GM23248 (cell line): Measurements from ENCODE around the gene BMAL1. TPM values are rescaled to one million over a fixed set of nuclear protein-coding genes. Genes with fewer than 3 reads are reported as not detected.

ENCODE experiments used
- DNase-seq: peaks from one replicate; pipeline ENCODE4 v3.0.0-alpha.2; 2015
- H2AFZ ChIP-seq: fragments of 200-600 bp; sonication (generic); 2 replicates; pipeline ENCODE4 v1.6.1; 2016; ENCODE audit warnings: antibody characterized with exemption
- H3F3A ChIP-seq: fragments of 200-600 bp; sonication (generic); 2 replicates; pipeline ENCODE4 v1.6.1; 2016; ENCODE audit warnings: mild to moderate bottlenecking, antibody characterized with exemption, mixed run types; ENCODE audit not compliant: insufficient read depth
- H3K27ac ChIP-seq: fragments of 200-600 bp; sonication (generic); 2 replicates; pipeline ENCODE4 v1.5.1; 2016; ENCODE audit warnings: mild to moderate bottlenecking
- H3K27me3 ChIP-seq: fragments of 200-600 bp; sonication (generic); replicated peaks from 2 replicates; pipeline ENCODE4 v1.6.1; 2016; ENCODE audit warnings: mild to moderate bottlenecking; ENCODE audit not compliant: insufficient read depth
- H3K36me3 ChIP-seq: fragments of 200-600 bp; sonication (generic); 2 replicates; pipeline ENCODE4 v1.6.1; 2016; ENCODE audit warnings: low read depth, mild to moderate bottlenecking
- H3K4me1 ChIP-seq: fragments of 200-600 bp; sonication (generic); 2 replicates; pipeline ENCODE4 v1.6.1; 2016; ENCODE audit warnings: mild to moderate bottlenecking; ENCODE audit not compliant: insufficient read depth
- H3K4me2 ChIP-seq: fragments of 200-600 bp; sonication (generic); one replicate; pipeline ENCODE4 v1.6.1; 2016; ENCODE audit warnings: mild to moderate bottlenecking; ENCODE audit not compliant: unreplicated experiment
- H3K4me3 ChIP-seq: fragments of 200-600 bp; sonication (generic); 2 replicates; pipeline ENCODE4 v1.5.1; 2016; ENCODE audit warnings: mild to moderate bottlenecking
- H3K79me2 ChIP-seq: fragments of 200-600 bp; sonication (generic); 2 replicates; pipeline ENCODE4 v1.6.1; 2016; ENCODE audit warnings: mild to moderate bottlenecking; ENCODE audit not compliant: insufficient read depth
- H3K9ac ChIP-seq: fragments of 200-600 bp; sonication (generic); 2 replicates; pipeline ENCODE4 v1.6.1; 2016; ENCODE audit warnings: mild to moderate bottlenecking
- H3K9me2 ChIP-seq: fragments of 200-600 bp; sonication (generic); 2 replicates; pipeline ENCODE4 v1.6.1; 2016; ENCODE audit warnings: mixed run types, mild to moderate bottlenecking, moderate library complexity; ENCODE audit not compliant: insufficient read depth
- H3K9me3 ChIP-seq: fragments of 200-600 bp; sonication (generic); one replicate; pipeline ENCODE4 v1.6.1; 2017; ENCODE audit warnings: low read depth
- H4K20me1 ChIP-seq: fragments of 200-600 bp; sonication (generic); 2 replicates; pipeline ENCODE4 v1.6.0; 2016; ENCODE audit not compliant: insufficient read depth
- EZH2 ChIP-seq: fragments of 200-600 bp; sonication (generic); IDR thresholded peaks from 2 replicates; pipeline ENCODE4 v1.6.1; 2018; ENCODE audit warnings: antibody characterized with exemption, mild to moderate bottlenecking; ENCODE audit not compliant: insufficient read depth, poor library complexity, severe bottlenecking
- EZH2phosphoT487 ChIP-seq: fragments of 200-600 bp; sonication (generic); IDR thresholded peaks from 2 replicates; pipeline ENCODE4 v1.6.1; 2018; ENCODE audit warnings: antibody characterized with exemption, moderate library complexity, mild to moderate bottlenecking, low read depth; ENCODE audit not compliant: insufficient read depth
- WGBS, 2 experiments: methylation state at CpG; one replicate each; pipeline ENCODE4 v1.1.6; 2015 to 2017; ENCODE audit warnings: low lambda C conversion rate in 2 of 2, low coverage in 1 of 2; ENCODE audit errors: missing lambda C conversion rate in 2 of 2; 5-methylcytosine and 5-hydroxymethylcytosine counted together
- in situ Hi-C: fragments of 300-500 bp; cut with MboI; formaldehyde crosslinking; loops from 2 replicates; pipeline ENCODE4 v1.15.0; 2020
- polyA plus RNA-seq: library from polyadenylated mRNA; unstranded; fragments of >200 nt; fragmentation: Nextera tagmentation; extraction: Ambion mirVana; gene quantifications from 2 replicates; pipeline ENCODE4 v1.2.1, GENCODE V29; 2016
- total RNA-seq: library from RNA; depleted of rRNA; stranded (reverse); fragments of >200 nt; shearing (Covaris generic); gene quantifications from 2 replicates; pipeline ENCODE4 v1.2.3, GENCODE V29; 2014

Gene BMAL1
- total and polyA plus RNA-seq, 2 experiments from 2014 or later = 31.9 to 41.7 TPM

DNA sequence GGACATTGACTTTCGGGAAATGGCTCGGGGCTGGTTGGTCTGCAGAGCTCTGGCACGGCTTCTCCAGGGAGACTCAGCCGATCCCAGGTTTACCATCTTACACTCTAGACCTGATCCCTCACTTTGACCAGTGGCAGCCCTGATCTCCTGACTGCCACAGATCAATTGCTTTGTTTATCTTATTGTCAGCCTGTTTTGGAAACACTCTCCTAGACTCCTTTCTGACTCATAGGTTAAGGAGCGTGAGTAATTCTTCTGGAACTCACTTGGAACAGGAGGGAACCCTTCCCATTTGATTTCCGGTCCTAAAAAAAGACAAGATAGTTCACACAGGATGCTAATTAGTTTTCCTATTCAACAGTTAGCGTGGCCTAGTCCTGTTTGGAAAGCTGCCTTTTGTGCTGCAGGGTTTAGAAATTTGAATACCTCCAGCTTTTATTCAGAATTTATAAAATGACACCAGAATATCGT lies 16.0 kb upstream of the BMAL1 start:
- peak overlapping the region; percentile 69 for H2AFZ ChIP-seq
- no peaks in the 10 kb centered on the region for H4K20me1 ChIP-seq
- H3K9me3 ChIP-seq = no peaks in the 10 kb centered on the region
- DNase-seq = peak; percentile 94
- WGBS, 2 experiments = 0% methylated on average over 8 of the region's 8 CpGs
- peaks cover 35% of the 10 kb centered on the region for H3F3A ChIP-seq
- TF ChIP-seq EZH2 (no peak), EZH2phosphoT487 (no peak)
- in situ Hi-C loops = no loop called here
- peaks cover 31% of the 10 kb centered on the region for H3K4me1 ChIP-seq
- H3K9me2 ChIP-seq = no peaks in the 10 kb centered on the region
- H3K79me2 ChIP-seq = no peaks in the 10 kb centered on the region
- peak overlapping the region; percentile 84 for H3K9ac ChIP-seq
- H3K36me3 ChIP-seq = no peaks in the 10 kb centered on the region
- peak overlapping the region; percentile 99 for H3K27ac ChIP-seq
- no peaks in the 10 kb centered on the region for H3K27me3 ChIP-seq
- peak overlapping the region; percentile 48 for H3K4me3 ChIP-seq
- H3K4me2 ChIP-seq = peak overlapping the region; percentile 77

DNA sequence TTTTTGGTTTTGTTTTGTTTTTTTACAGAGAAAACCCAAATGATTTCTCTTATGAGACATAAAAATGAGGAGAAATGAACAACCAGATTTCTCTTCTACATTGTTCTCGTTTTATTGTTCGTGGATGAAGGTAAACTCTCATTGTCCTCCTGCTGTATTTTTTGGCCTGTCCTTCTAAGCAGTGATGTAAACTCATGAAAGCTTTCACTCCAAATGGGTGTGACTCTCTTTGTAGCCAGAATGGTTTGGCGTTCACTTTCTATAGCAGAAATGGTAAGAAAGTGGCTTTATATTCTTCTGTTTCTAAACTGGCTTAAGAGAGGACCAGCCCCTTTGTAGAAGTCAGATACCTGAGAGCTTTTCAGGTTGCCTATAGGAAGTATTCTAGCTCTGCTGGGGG lies 15.5 kb upstream of the BMAL1 start:
- H3K4me1 ChIP-seq = peaks cover 30% of the 10 kb centered on the region
- TF ChIP-seq EZH2phosphoT487 (no peak), EZH2 (no peak)
- DNase-seq = peak; percentile 63
- in situ Hi-C loops = no loop called here
- peak overlapping the region; percentile 48 for H3K4me3 ChIP-seq
- peak overlapping the region; percentile 99 for H3K27ac ChIP-seq
- peak overlapping the region; percentile 84 for H3K9ac ChIP-seq
- H3K36me3 ChIP-seq = no peaks in the 10 kb centered on the region
- peak overlapping the region; percentile 69 for H2AFZ ChIP-seq
- peaks cover 35% of the 10 kb centered on the region for H3F3A ChIP-seq
- H3K79me2 ChIP-seq = no peaks in the 10 kb centered on the region
- H3K9me3 ChIP-seq = no peaks in the 10 kb centered on the region
- H3K27me3 ChIP-seq = no peaks in the 10 kb centered on the region
- H3K4me2 ChIP-seq = peak overlapping the region; percentile 77
- H4K20me1 ChIP-seq = no peaks in the 10 kb centered on the region
- WGBS, 2 experiments = 9 to 10% methylated on average over 3 of the region's 3 CpGs
- no peaks in the 10 kb centered on the region for H3K9me2 ChIP-seq

DNA sequence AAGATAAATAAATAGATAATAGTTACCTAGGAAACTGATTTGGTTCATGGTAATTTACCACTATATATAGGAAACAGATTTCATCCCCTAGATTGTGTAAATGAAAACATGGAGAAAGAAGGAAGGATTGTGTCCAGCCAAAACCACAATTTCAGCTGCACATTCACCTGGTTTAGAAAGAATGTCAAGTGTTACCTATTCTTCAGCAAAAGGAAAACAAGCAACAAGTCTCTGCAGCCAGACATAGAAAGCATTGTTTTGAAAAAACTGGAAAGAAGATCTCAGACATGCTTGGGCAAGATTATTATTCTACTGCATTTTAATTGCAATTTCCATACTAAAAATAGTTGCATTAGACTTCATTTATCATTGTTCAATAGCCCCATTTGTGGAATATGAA lies 8.8 kb upstream of the BMAL1 start:
- peaks cover 11% of the 10 kb centered on the region; the same call in 1 of the 2 replicates for H3F3A ChIP-seq
- H3K9me3 ChIP-seq = no peaks in the 10 kb centered on the region
- H3K27me3 ChIP-seq = no peaks in the 10 kb centered on the region
- no peak overlapping the region for H3K9ac ChIP-seq
- no peak overlapping the region for H3K4me3 ChIP-seq
- H3K27ac ChIP-seq = no peak overlapping the region
- no peaks in the 10 kb centered on the region for H3K36me3 ChIP-seq
- no peak for DNase-seq
- TF ChIP-seq EZH2 (no peak), EZH2phosphoT487 (no peak)
- H3K4me2 ChIP-seq = no peak overlapping the region
- no peak overlapping the region for H2AFZ ChIP-seq
- H3K79me2 ChIP-seq = no peaks in the 10 kb centered on the region
- no peaks in the 10 kb centered on the region for H4K20me1 ChIP-seq
- peaks cover 16% of the 10 kb centered on the region for H3K4me1 ChIP-seq
- in situ Hi-C loops = no loop called here
- H3K9me2 ChIP-seq = no peaks in the 10 kb centered on the region

DNA sequence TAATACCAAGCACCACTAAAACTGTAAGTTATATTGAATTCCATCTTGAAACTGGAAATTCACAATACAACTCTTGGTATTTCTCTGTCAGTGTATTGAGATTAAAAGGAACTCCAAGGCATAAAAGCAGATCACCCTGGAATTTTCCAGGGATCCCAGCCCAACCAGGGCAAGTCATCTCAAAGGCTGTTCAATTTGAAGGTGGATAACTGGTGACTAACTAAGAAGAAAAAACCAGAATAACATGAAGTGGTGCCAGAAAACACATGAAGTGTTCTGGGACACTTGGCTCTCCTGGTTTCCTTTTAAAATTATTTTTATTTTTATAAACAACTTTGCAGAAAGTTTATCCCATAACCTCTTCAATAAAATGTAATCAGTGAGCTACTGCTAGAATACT lies 7.8 kb upstream of the BMAL1 start:
- H3K9ac ChIP-seq = no peak overlapping the region
- H3F3A ChIP-seq = peaks cover 11% of the 10 kb centered on the region; the same call in 1 of the 2 replicates
- H2AFZ ChIP-seq = no peak overlapping the region
- H4K20me1 ChIP-seq = no peaks in the 10 kb centered on the region
- DNase-seq = peak; percentile 83
- no peaks in the 10 kb centered on the region for H3K9me2 ChIP-seq
- peak overlapping the region; percentile 33 for H3K4me2 ChIP-seq
- H3K27ac ChIP-seq = no peak overlapping the region
- peaks cover 16% of the 10 kb centered on the region for H3K4me1 ChIP-seq
- no peak overlapping the region for H3K4me3 ChIP-seq
- H3K27me3 ChIP-seq = no peaks in the 10 kb centered on the region
- no peaks in the 10 kb centered on the region for H3K9me3 ChIP-seq
- TF ChIP-seq EZH2 = no peak
- no peak for TF ChIP-seq EZH2phosphoT487
- no peaks in the 10 kb centered on the region for H3K36me3 ChIP-seq
- in situ Hi-C loops = no loop called here
- H3K79me2 ChIP-seq = no peaks in the 10 kb centered on the region
